Neural progenitor cell (in vitro differentiated cells): Measurements from ENCODE around the gene RSL24D1. TPM values are rescaled to one million over a fixed set of nuclear protein-coding genes. Genes with fewer than 3 reads are reported as not detected.

ENCODE experiments used
- DNase-seq: peaks from one replicate; pipeline ENCODE4 v3.0.0-alpha.2; 2016; ENCODE audit warnings: low spot score
- H2AFZ ChIP-seq: fragments of 200-600 bp; sonication (generic); replicated peaks from 2 replicates; pipeline ENCODE4 v1.6.1; 2016; ENCODE audit warnings: antibody characterized with exemption
- H3F3A ChIP-seq: fragments of 200-600 bp; sonication (generic); 2 replicates; pipeline ENCODE4 v1.6.1; 2016; ENCODE audit warnings: antibody characterized with exemption, low read depth
- H3K27ac ChIP-seq: fragments of 200-600 bp; sonication (generic); 2 replicates; pipeline ENCODE4 v1.5.1; 2016; ENCODE audit warnings: mild to moderate bottlenecking
- H3K27me3 ChIP-seq: fragments of 200-600 bp; sonication (generic); 2 replicates; pipeline ENCODE4 v1.6.1; 2016; ENCODE audit warnings: mild to moderate bottlenecking, moderate library complexity
- H3K36me3 ChIP-seq: fragments of 200-600 bp; sonication (generic); 2 replicates; pipeline ENCODE4 v1.5.1; 2016
- H3K4me1 ChIP-seq: fragments of 200-600 bp; sonication (generic); 2 replicates; pipeline ENCODE4 v1.6.1; 2016; ENCODE audit warnings: mixed run types
- H3K4me2 ChIP-seq: fragments of 200-600 bp; sonication (generic); 2 replicates; pipeline ENCODE4 v1.6.1; 2016
- H3K4me3 ChIP-seq: fragments of 200-600 bp; sonication (generic); 2 replicates; pipeline ENCODE4 v1.5.1; 2016
- H3K79me2 ChIP-seq: fragments of 200-600 bp; sonication (generic); 2 replicates; pipeline ENCODE4 v1.6.1; 2016; ENCODE audit warnings: low read depth
- H3K9ac ChIP-seq: fragments of 200-600 bp; sonication (generic); 2 replicates; pipeline ENCODE4 v1.6.1; 2016
- H3K9me3 ChIP-seq: fragments of 200-600 bp; sonication (generic); 2 replicates; pipeline ENCODE4 v1.5.1; 2016; ENCODE audit warnings: low read depth
- H4K20me1 ChIP-seq: fragments of 200-600 bp; sonication (generic); 2 replicates; pipeline ENCODE4 v1.6.1; 2016; ENCODE audit warnings: low read depth
- H3K27ac Mint-ChIP-seq: 3 replicates; pipeline ENCODE4 v1.8.0; 2021; ENCODE audit warnings: mixed read lengths
- H3K27me3 Mint-ChIP-seq: 2 replicates; pipeline ENCODE4 v1.8.0; 2022; ENCODE audit warnings: low read depth, mild to moderate bottlenecking, inconsistent platforms, moderate library complexity, mixed read lengths; ENCODE audit not compliant: insufficient read depth
- H3K36me3 Mint-ChIP-seq: 3 replicates; pipeline ENCODE4 v1.8.0; 2021; ENCODE audit warnings: mixed read lengths
- H3K4me1 Mint-ChIP-seq: 3 replicates; pipeline ENCODE4 v1.8.0; 2021; ENCODE audit warnings: mixed read lengths
- H3K4me3 Mint-ChIP-seq: 3 replicates; pipeline ENCODE4 v1.8.0; 2021; ENCODE audit warnings: mild to moderate bottlenecking, moderate library complexity, mixed read lengths
- H3K9me3 Mint-ChIP-seq: 3 replicates; pipeline ENCODE4 v1.8.0; 2020; ENCODE audit warnings: mixed read lengths
- EZH2 ChIP-seq: fragments of 200-600 bp; sonication (generic); IDR thresholded peaks from 2 replicates; pipeline ENCODE4 v1.6.1; 2017; ENCODE audit warnings: antibody characterized with exemption, mild to moderate bottlenecking, moderate library complexity
- EZH2phosphoT487 ChIP-seq: fragments of 200-600 bp; sonication (generic); IDR thresholded peaks from 2 replicates; pipeline ENCODE4 v1.6.1; 2017; ENCODE audit warnings: antibody characterized with exemption
- total RNA-seq: library from RNA; depleted of rRNA; stranded (reverse); fragments of >200 nt; gene quantifications from 2 replicates; pipeline ENCODE4 v1.2.3, GENCODE V29; 2015; ENCODE audit warnings: low replicate concordance
- TF ChIP-seq, protein P1 (sequence below): fragments of 200-600 bp; sonication (generic); IDR thresholded peaks from 2 replicates; pipeline ENCODE4 v1.5.1; 2017; ENCODE audit warnings: antibody characterized with exemption, mild to moderate bottlenecking

The RSL24D1 gene
- total RNA-seq = 113 and 192 TPM in 2 replicates

DNA sequence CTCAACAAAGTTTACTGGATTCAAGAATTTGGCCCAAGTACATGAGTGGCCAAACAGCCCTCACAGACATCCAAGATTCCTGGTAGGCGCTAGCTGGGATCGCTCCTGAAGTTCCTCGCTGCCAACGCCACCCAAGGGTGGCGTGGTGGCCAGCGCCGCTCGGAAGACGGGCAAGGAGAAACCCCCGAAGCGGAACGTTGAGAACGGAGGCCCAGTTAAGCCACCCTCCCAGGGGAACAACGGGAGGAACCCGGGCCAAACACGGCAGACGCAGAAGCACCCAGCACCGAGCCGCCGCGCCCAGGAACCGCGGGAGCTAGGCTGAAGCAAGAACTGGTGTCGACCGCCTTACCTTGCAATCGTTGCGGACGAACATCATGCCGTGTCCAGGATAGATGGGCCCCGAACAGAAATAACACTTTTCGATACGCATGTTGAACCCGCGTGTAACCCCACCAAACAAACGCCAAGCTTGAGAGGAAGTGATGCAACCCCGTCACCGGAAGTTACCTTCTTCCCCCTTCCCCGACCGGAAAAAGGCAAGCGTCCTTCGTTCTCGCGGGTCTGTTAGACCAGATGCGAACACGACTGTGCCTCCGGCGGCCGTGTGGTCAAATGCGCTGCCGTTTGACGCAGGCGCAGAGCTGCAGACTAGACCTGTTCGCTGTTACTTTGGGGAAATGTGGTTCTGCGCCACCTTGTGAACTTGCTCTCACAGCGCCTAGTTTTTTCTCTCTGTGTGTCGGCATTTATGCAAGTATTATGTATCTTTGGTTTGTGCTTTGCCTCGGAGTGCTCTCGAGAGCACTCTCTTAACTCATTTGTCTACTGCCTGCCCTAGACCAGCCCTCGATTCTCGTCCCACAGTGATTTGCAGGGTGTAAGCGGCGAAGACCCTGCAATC, at the start of gene RSL24D1:
Gene RSL24D1, minus strand, starts transcription at position 484 of the 904 bp plus-strand sequence. Its CDS starts 51 bp downstream, at position 433.
- Mint-ChIP-seq H3K27ac (no peak within 1 kb of the TSS), H3K4me1 (peaks cover 5% of the 10 kb centered on the region), H3K27me3 (no peaks in the 10 kb centered on the region), H3K9me3 (no peaks in the 10 kb centered on the region), H3K36me3 (peaks cover 3% of the 10 kb centered on the region), H3K4me3 (no peak within 1 kb of the TSS)
- H4K20me1 ChIP-seq = peaks cover 41% of the 10 kb centered on the region
- H3K9me3 ChIP-seq = peaks cover 4% of the 10 kb centered on the region
- DNase-seq = peak; percentile 97
- peaks cover 9% of the 10 kb centered on the region for H3F3A ChIP-seq
- H3K4me1 ChIP-seq = peaks cover 15% of the 10 kb centered on the region
- no peaks in the 10 kb centered on the region for H3K36me3 ChIP-seq
- peak within 1 kb of the TSS; percentile 94 for H3K9ac ChIP-seq
- peaks cover 54% of the 10 kb centered on the region for H3K79me2 ChIP-seq
- peak within 1 kb of the TSS; percentile 98 for H2AFZ ChIP-seq
- peak within 1 kb of the TSS; percentile 84 for H3K4me2 ChIP-seq
- H3K27me3 ChIP-seq = no peaks in the 10 kb centered on the region
- TF ChIP-seq EZH2phosphoT487 = no peak
- TF ChIP-seq, protein P1, sequence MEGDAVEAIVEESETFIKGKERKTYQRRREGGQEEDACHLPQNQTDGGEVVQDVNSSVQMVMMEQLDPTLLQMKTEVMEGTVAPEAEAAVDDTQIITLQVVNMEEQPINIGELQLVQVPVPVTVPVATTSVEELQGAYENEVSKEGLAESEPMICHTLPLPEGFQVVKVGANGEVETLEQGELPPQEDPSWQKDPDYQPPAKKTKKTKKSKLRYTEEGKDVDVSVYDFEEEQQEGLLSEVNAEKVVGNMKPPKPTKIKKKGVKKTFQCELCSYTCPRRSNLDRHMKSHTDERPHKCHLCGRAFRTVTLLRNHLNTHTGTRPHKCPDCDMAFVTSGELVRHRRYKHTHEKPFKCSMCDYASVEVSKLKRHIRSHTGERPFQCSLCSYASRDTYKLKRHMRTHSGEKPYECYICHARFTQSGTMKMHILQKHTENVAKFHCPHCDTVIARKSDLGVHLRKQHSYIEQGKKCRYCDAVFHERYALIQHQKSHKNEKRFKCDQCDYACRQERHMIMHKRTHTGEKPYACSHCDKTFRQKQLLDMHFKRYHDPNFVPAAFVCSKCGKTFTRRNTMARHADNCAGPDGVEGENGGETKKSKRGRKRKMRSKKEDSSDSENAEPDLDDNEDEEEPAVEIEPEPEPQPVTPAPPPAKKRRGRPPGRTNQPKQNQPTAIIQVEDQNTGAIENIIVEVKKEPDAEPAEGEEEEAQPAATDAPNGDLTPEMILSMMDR = peak; percentile 45
- no peak for TF ChIP-seq EZH2
- peak within 1 kb of the TSS; percentile 80 for H3K4me3 ChIP-seq
- H3K27ac ChIP-seq = peak within 1 kb of the TSS; percentile 71

DNA sequence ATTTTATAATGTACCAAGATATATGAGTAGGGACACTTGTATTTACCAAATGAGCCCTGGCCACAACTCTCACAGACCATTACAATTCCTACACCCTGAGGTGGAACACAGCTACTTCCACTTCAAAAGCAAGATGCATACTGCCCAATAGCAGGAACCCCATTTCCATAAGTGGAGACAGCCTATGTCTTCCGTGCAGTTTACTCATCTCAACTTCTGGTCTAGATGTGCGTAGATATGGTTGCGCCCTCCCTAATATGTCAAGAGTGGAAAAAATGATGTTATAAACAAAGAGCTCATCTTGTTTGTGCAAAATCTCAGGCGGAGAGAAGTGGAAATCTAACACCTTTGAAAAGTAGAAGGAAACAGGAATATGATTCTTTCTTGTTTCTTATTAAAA, 48.3 kb upstream of the RSL24D1 start:
- no peak overlapping the region for H3K4me3 Mint-ChIP-seq
- no peaks in the 10 kb centered on the region for H3K27me3 ChIP-seq
- no peaks in the 10 kb centered on the region for H3K36me3 Mint-ChIP-seq
- no peak overlapping the region for H3K27ac Mint-ChIP-seq
- no peak for DNase-seq
- H3K79me2 ChIP-seq = no peaks in the 10 kb centered on the region
- H2AFZ ChIP-seq = no peak overlapping the region
- no peak overlapping the region for H3K27ac ChIP-seq
- H3F3A ChIP-seq = no peaks in the 10 kb centered on the region
- H3K27me3 Mint-ChIP-seq = no peaks in the 10 kb centered on the region
- no peaks in the 10 kb centered on the region for H3K9me3 ChIP-seq
- no peaks in the 10 kb centered on the region for H3K4me1 Mint-ChIP-seq
- H3K4me3 ChIP-seq = no peak overlapping the region
- H3K4me2 ChIP-seq = no peak overlapping the region
- no peaks in the 10 kb centered on the region for H4K20me1 ChIP-seq
- H3K9ac ChIP-seq = no peak overlapping the region
- TF ChIP-seq EZH2phosphoT487 = no peak
- TF ChIP-seq EZH2 = no peak
- TF ChIP-seq, protein P1 = no peak
- no peaks in the 10 kb centered on the region for H3K9me3 Mint-ChIP-seq
- no peaks in the 10 kb centered on the region for H3K4me1 ChIP-seq
- H3K36me3 ChIP-seq = no peaks in the 10 kb centered on the region

DNA sequence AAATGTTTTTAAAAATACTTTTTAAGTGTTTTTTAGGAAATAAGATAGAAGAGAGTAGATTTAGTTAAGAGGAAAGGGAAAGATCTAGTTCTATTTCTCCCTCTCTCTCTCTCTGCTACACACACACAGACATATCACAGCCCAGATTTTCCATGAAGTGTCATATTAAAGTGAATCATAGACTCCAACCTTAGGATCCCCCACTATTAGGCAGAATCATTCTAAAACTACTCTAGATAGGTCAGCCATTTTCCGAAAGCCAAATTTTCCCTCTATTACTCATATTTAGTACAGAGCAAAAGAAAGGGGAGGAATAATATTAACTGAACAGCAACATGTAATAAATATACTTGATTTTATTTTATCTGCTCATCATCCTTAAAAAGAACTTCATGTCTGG, 45.1 kb upstream of the RSL24D1 start:
- no peaks in the 10 kb centered on the region for H3K36me3 Mint-ChIP-seq
- no peak overlapping the region for H3K4me3 Mint-ChIP-seq
- H3K4me1 Mint-ChIP-seq = no peaks in the 10 kb centered on the region
- H3K79me2 ChIP-seq = no peaks in the 10 kb centered on the region
- H2AFZ ChIP-seq = no peak overlapping the region
- no peaks in the 10 kb centered on the region for H3K27me3 Mint-ChIP-seq
- no peaks in the 10 kb centered on the region for H4K20me1 ChIP-seq
- H3K27me3 ChIP-seq = no peaks in the 10 kb centered on the region
- H3K4me2 ChIP-seq = no peak overlapping the region
- DNase-seq = no peak
- no peaks in the 10 kb centered on the region for H3K9me3 Mint-ChIP-seq
- no peaks in the 10 kb centered on the region for H3K4me1 ChIP-seq
- H3K36me3 ChIP-seq = no peaks in the 10 kb centered on the region
- H3K9me3 ChIP-seq = no peaks in the 10 kb centered on the region
- H3K9ac ChIP-seq = no peak overlapping the region
- no peaks in the 10 kb centered on the region for H3F3A ChIP-seq
- TF ChIP-seq, protein P1 = no peak
- TF ChIP-seq EZH2phosphoT487 (no peak), EZH2 (no peak)
- H3K27ac Mint-ChIP-seq = no peak overlapping the region
- H3K27ac ChIP-seq = no peak overlapping the region
- H3K4me3 ChIP-seq = no peak overlapping the region
